OCI-M2 (cell line): ENCODE measurements around the gene SARS2.
"Not testable (repeated sequence)": the region's sequence is repeated elsewhere in the genome, so short reads cannot be mapped to it uniquely, and the experiment has no call there.

Experiments
- DNase-seq: peaks from one replicate; lab custom pipeline; 2025; ENCODE audit not compliant: unreplicated experiment; lab: John Stamatoyannopoulos, UW

Gene SARS2, protein sequence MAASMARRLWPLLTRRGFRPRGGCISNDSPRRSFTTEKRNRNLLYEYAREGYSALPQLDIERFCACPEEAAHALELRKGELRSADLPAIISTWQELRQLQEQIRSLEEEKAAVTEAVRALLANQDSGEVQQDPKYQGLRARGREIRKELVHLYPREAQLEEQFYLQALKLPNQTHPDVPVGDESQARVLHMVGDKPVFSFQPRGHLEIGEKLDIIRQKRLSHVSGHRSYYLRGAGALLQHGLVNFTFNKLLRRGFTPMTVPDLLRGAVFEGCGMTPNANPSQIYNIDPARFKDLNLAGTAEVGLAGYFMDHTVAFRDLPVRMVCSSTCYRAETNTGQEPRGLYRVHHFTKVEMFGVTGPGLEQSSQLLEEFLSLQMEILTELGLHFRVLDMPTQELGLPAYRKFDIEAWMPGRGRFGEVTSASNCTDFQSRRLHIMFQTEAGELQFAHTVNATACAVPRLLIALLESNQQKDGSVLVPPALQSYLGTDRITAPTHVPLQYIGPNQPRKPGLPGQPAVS

DNA sequence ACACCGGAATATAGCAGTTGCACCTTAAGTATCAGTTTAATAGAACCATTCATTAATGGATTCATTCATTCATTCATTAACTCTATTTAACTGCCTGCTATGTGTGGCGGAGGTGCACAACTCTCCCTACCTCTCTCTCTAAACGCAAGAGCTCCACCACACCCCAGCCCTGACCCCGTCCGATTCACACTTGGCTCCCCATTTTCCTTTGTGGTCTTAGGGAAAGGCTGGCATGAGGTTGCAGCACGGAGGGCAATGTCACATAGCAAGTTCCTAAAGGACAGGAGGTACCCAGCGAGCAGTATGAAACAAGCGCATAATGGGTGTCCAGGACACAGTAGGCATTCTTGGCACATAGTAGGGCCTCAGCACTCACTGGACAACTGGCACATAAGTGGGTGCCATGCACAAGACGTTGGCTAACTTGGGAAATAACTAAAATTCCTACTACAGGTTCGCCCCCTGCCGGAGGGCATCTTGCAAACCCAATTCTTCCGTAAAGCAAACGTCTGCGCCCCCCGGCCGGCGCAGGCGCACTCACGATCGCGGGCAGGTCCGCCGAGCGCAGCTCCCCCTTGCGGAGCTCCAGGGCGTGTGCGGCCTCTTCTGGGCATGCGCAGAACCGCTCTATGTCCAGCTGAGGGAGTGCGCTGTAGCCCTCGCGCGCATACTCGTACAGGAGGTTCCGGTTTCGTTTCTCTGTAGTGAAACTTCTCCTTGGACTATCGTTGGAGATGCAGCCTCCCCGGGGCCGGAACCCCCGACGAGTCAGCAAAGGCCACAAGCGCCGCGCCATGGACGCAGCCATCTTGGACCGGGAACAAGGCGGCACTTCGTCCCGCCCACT lies at the start of gene SARS2:
TSS of gene SARS2 (minus strand) at position 835 of the 847 bp plus-strand sequence. CDS start at position 808, 27 bp downstream.
- peak; percentile 99 for DNase-seq

DNA sequence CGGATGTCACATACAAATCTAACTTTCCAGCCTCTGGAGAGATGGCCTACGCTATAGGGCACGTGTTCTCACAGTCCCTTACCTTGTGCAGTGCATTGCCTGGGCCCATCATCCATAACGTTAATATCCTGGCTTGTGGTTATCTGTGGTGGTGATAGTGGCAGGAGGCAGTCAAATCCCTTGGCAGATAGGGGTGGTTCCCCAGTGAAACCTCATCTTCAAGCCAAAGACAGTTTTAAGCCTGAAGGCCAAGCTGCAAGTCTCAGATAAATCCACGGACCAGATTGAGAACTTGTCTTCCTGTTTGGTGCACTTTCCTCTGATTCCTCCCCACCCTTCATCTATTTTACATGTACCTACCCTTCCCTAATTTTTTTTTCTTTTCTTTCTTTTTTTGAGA lies 49.2 kb upstream of the SARS2 start:
- peak; percentile 44 for DNase-seq

- no peak for DNase-seq
These were observed 47.7 kb upstream of the SARS2 start for GRCh38 chr19:38978326-38978689.

GRCh38 chr19:38977445-38978325 lies 47.1 kb upstream of the SARS2 start:
- DNase-seq = no peak

GRCh38 chr19:38975861-38976271 lies 45.3 kb upstream of the SARS2 start:
- DNase-seq = peak; percentile 43

- DNase-seq = no peak
These were observed 44.8 kb upstream of the SARS2 start, which contains the start of gene FBXO17 for GRCh38 chr19:38975214-38975860. Gene FBXO17 (minus strand): TSS chr19:38975742. CDS start chr19:38950319, 25,423 bp downstream.

DNA sequence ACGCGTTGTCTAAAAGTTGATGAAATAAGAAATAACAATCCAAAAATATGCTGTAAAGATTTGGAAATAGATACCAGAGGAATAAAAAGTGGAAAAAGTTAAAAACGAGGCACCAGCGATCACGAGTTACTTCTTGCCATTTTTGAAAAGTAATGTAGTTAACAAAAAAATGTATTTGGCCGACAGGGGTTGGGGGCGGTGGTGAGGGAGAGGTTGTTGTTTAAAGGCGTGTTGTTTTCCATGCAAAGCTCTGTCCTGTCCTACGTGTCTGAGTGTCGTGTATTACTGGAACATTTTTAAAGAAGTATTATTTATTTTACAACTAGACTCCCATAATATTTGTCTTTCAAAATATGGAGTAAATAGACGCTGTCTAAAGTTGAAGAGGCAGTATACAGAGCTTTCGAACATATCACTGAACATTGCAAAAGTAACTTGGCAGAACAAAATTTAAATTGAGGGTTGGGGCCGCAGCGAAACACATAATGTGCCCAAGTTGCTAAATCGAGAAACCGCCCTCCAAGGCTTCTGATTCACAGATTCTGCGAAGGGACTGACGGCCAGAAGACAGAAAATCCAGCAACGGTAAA lies 44.2 kb upstream of the SARS2 start:
- no peak for DNase-seq

DNA sequence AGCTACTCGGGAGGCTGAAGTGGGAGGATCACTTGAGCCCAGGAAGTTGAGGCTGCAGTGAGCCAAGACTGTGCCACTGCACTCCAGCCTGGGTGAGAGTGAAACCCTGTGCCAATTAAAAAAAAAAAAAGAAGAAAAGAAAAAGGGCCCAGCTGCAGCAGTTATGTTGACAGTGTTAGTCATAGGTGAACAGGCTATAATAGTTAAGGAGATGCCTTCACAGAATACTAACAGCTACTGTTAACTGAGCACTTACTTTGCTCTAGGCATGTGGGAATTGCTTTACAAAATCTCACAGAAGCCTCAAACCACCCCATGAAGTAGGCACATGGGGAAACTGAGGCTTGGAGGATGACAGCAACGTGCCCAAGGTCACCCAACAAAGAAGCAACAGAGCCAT lies 41.1 kb upstream of the SARS2 start:
- DNase-seq = no peak

DNA sequence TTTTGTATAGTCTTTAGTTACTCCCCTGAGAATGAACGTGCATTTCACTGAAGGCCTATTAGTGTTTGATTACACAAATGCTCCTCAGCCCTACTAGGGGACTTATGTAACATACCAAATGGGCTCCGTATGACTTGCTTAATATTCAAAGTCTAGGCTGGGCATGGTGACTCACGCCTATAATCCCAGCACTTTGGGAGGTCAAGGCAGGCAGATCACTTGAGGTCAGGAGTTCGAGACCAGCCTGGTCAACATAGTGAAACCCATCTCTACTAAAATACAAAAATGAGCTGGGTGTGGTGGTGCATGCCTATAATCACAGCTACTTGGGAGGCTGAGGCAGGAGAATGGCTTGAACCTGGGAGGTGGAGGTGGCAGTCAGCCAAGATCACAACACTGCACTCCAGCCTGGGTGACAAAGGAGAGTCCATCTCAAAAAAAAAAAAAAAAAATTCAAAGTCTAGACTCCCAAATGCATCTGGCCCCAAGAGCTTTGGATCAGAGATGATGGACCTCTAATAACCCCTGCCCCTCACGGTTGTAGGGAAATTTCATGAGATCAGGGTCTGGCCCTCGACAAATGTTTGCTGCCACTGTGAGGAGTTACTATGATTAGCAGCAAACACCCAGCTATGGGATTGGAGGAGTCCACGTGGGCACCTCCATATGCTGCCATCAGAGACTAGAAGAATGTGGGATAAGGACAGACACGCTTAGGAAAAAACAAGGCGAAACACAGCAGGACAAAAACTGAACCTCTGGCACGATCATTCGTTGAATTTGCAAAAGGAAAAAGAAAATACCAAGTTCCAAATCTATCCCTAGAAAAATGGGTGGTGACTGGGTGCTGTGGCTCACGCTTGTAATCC lies 40.3 kb upstream of the SARS2 start:
- DNase-seq = no peak

- DNase-seq = not testable (repeated sequence)
These were observed 35.6 kb upstream of the SARS2 start for GRCh38 chr19:38966149-38966548.

GRCh38 chr19:38964738-38965137 lies 34.2 kb upstream of the SARS2 start:
- DNase-seq = no peak

GRCh38 chr19:38959618-38960017 lies 29.1 kb upstream of the SARS2 start:
- no peak for DNase-seq

GRCh38 chr19:38958301-38958700 lies 27.7 kb upstream of the SARS2 start:
- no peak for DNase-seq

GRCh38 chr19:38956264-38956663 lies 25.7 kb upstream of the SARS2 start:
- DNase-seq = no peak

GRCh38 chr19:38953677-38954076 lies 23.1 kb upstream of the SARS2 start:
- no peak for DNase-seq

- no peak for DNase-seq
These were observed 22.0 kb upstream of the SARS2 start for GRCh38 chr19:38952395-38953165.

DNA sequence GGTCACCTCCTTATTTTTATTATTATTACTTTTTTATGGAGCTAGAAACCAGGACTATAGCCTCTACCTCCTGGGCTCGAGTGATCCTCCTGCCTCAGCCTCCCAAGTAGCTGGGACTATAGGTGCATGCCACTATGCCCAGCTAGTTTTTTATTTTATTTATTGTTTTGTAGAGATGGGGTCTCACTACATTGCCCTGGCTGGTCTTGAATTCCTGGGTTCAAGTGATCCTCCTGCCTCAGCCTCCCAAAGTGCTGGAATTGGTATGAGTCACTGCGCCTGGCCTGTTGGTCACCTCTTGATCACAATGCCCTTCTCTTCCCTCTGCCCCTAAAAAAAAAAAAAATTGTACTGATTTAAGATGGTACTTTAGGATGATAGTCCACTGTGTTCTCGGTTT lies 20.6 kb upstream of the SARS2 start:
- no peak for DNase-seq
